NCI-H2196 treated with DMSO at 0.1 percent for 48 hours (cell line): ENCODE measurements around the gene OTULIN.

Experiments used
- DNase-seq: peaks from one replicate; lab custom pipeline; 2025; ENCODE audit not compliant: unreplicated experiment; lab: John Stamatoyannopoulos, UW

Gene OTULIN

GRCh38 chr5:14664270-14665100 lies at the start of gene OTULIN:
Gene OTULIN, plus strand, starts transcription at chr5:14664718. Its CDS starts 108 bp downstream, at chr5:14664826.
- DNase-seq: peak; percentile 88

DNA sequence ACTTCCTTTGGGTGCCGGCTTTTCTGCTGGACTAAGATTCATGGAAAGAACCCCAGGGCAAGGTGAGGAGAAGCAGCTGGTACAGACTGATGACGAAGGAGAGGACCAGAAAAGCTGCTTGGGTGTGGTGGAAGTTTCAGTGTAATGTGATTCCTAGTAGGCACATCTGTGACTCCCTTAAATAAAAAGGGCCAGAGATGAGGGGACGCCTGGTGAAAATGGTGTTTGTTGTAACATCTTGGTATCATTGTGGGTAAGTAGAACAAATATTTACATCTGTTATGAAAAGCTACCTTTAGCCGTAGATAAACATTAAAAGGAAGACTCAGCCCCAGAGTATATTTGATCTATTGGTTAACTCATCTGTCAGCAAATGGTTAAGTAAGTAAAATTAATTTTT lies 49.2 kb upstream of the OTULIN start:
- DNase-seq: peak; percentile 35

DNA sequence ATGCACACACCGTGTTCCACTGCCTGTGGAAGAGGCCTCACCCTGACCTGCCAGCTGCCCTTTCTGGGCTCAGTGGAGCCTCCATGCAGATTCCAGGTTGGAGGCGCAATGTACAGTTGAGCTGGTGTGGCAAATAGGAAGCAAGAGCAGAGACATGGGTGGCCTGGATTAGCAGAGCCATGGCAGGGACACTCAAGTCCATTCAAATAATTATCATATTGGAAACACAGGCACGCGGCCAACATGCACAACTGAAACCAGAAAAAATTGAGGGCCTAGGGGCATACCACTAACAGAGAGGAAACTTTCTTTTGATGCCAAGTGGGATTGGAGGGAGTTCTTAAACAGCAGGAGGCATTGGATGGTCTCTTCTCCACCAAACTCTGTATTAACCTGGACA lies 47.1 kb upstream of the OTULIN start:
- no peak for DNase-seq

DNA sequence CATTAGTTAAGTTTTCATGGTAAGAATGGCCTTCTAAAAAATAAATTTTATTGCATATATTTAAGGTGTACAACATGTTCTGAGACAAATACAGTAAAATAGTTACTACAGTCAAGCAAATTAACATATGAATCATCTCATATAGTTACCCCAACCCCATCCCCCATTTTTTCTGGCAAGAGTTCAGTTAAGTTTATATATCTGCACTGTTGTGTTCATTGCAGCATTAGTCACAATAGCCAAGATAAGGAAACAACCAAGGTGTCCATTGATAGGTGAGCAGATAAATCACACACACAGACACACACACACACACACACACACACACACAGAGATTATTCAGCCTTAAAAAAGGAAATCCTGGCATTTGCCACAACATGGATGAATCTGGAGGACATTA lies 37.2 kb upstream of the OTULIN start:
- no peak for DNase-seq

DNA sequence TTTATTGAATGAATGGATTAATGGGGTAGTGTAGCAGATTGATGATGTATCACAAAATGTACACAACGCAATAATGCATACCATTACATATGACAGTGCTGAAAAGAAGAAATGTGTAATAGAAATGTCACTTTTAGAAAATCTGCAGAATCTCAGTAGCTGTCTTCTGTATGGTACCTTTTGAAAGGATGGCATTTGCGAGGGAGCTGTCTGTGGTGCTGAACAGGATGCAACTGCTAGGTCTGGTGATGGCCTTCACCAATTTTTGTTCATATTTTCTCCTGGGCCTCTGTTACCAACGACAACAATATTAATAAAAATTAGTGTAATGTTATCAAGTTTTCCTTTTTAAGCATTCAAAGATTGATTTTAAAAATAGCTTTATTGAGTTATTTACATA lies 36.2 kb upstream of the OTULIN start:
- DNase-seq: no peak

- DNase-seq: no peak
These were observed 33.8 kb upstream of the OTULIN start for GRCh38 chr5:14630671-14631070.

DNA sequence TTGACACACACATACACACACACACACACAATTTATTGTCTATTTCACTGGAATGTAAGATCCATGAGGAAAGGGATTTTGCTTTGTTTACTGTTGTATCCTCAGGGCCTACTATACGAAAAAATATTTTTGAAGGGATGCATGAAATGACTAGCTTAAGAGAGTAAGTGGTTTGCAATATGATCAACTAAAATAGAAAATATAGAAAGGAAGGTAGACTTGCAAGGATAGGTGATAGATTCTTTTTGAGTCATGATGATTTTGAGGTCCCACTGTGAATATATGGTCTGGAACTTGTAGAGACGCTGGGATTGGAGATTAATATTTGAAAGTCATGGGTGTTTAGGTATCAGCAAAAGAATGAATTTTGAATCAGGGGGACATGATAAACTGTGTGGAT lies 28.9 kb upstream of the OTULIN start:
- DNase-seq: no peak

DNA sequence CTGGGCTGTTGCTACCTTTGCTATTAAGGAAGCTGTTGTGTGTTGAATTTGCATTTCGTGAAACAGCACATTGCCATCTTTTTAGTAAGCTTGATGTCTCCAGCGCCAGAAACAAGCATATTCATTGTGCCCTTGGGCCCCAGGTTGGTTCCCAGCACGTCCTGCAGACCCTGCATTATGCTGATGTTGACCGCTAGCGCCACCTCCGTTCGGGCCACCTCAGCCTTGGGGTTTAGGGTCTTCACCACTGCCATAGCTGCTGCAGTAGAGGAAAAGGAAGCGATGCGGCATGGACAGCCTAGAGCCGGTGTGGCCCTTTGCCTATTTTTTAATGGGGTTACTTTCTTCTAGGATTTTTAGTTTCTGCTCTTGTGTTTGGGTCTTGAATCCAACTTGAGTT lies 23.8 kb upstream of the OTULIN start:
- DNase-seq: no peak

DNA sequence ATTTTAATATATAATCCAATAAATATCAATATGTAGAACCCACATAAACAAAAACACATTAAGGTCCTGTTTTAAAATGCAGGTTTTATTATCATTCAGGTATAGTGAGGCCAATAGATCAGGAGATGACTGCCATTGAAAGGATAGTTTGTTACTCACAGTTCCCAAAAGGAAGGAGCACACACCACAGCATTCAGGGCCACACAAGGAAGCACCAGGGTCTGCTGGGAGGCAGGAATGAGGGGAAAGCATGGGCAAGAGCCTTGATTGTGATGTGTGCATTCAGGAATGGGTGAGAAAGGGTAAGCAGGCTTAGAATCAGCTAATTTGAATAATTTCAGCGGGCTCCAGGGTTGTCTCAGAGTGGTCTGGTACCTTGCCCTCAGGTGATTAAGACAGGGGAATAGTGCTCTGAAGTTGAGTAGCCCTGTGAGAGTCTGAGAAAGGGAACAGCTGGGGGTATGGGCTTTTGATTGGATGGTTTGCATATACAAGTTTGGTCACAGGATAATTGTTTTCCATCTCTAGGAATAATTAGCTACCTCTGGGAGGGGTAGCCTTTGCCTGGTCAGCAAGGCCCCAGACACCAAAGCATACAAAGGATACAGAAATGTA lies 19.8 kb upstream of the OTULIN start:
- no peak for DNase-seq

DNA sequence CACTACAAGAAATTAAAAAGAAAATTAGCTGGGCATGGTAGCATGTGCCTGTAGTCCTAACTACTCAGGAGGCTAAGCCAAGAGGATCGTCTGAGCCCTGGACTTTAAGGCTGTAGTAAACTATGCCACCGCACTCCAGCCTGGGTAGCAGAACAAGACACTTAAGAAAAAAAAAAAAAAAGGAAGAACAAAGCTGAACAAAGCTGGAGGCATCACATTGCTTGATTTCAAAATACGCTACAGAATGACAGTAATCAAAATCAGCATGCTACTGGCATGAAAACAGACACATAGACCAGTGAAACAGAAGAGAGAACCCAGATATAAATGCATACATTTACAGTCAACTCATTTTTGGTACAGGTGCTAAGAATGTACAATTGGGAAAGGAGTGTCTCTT lies 14.5 kb upstream of the OTULIN start:
- DNase-seq: no peak

- no peak for DNase-seq
These were observed 9.3 kb upstream of the OTULIN start for GRCh38 chr5:14655146-14655741.

DNA sequence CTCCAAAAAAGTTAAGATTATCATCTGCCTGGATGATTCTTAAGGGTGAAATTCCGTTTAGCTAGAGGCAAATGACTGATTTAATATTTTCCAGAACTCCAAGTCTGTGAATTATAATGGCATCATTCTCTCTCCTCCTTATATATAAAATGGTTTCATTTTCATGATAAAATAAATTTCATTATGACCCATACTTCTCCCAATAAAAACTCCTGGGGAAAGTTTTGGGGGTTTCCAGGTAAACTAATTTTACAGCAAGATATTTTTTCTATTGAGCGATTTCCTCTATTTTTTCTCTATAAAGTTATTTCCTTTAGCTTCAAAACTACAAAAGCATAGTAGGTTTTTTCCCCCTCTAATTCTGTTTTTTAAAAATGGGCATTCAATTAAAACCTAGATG lies 7.6 kb upstream of the OTULIN start:
- no peak for DNase-seq

DNA sequence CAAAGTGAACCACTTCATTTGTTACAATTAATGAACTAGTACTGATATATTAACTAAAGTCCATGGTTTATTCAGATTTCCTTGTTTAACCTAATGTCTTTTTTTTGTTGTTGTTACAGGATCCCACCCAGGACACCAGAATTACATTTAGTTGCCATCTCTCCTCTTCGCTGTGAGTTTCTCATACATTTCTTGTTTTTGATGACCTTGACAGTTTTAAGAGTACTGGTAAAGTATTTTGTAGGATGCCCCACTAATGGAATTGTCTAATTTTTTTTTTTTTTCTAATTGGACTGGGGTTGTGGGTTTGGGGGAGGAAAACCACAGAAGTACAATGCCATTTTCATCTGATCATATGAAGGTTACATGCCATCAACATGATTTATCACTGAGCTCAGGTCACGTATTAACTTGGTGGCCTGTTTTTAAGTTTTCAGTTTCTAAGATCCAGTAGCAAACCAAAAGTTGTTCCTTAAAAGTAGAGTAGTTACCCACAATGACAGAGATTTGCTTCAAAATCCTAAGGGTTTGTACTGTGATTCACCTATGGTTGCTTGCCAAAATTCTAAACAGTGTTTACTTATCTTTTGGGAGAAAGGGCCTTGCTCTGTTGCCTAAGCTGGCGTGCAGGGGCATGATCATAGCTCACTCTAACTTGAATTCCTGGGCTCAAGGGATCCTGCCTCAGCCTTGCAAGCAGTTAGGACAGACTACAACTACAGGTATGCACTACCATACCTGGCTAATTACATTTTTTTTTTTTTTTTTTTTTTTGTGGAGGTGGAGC lies 4.5 kb upstream of the OTULIN start:
- no peak for DNase-seq

GRCh38 chr5:14660833-14661232 lies 3.7 kb upstream of the OTULIN start:
- DNase-seq: no peak

GRCh38 chr5:14662721-14663260 lies 1.7 kb upstream of the OTULIN start:
- no peak for DNase-seq

DNA sequence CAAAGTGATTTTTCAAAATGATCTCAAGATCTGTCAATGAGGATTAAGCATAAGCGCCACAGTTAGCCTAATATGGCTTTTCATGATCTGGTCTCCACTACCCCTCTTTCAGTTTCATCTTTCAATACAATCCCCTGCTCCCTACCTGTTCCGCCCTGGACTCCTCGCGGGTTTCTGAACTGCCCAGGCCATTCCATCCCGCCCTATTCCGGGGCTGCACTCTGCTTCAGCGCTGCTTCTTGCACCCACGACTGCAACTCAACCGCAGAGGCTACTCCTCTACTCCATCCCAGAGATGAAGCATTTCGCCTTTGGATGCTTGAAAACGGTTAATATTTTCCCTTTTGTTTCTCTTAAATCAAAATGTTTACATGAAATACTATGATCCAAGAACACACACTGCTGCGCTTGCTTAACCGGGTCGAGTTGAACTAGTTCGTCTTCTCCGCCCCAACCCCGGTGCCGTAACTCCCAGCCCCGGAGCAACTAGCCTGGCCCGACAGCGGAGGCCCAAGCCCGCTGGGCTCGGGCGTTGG lies 716 bp upstream of the OTULIN start:
- DNase-seq: no peak

GRCh38 chr5:14665101-14665822 lies 744 bp downstream of the OTULIN start:
- DNase-seq: no peak

GRCh38 chr5:14665949-14666348 lies 1.4 kb downstream of the OTULIN start:
- no peak for DNase-seq

GRCh38 chr5:14666357-14666756 lies 1.8 kb downstream of the OTULIN start:
- DNase-seq: no peak

DNA sequence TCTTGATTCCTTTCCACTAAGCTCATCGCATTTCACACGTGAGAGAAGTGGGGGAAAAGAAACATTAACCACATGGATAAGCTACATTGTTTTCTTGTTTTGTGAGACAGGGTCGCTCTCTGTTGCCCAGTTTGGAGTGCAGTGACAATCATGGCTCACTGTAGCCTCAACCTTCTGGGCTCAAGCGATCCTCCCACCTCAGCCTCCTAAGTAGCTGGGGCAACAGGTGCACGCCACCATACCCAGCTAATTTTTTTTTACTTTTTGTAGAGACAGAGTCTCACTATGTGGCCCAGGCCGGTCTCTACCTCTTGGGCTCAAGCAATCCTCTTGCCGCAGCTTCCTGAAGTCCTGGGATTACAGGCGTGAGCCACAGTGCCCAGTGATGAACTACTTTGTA lies 2.8 kb downstream of the OTULIN start:
- DNase-seq: no peak
